ENCODE data around the gene TSPAN33.
"Not testable (repeated sequence)": the region's sequence is repeated elsewhere in the genome, so short reads cannot be mapped to it uniquely, and the experiment has no call there.

Gene TSPAN33

DNA sequence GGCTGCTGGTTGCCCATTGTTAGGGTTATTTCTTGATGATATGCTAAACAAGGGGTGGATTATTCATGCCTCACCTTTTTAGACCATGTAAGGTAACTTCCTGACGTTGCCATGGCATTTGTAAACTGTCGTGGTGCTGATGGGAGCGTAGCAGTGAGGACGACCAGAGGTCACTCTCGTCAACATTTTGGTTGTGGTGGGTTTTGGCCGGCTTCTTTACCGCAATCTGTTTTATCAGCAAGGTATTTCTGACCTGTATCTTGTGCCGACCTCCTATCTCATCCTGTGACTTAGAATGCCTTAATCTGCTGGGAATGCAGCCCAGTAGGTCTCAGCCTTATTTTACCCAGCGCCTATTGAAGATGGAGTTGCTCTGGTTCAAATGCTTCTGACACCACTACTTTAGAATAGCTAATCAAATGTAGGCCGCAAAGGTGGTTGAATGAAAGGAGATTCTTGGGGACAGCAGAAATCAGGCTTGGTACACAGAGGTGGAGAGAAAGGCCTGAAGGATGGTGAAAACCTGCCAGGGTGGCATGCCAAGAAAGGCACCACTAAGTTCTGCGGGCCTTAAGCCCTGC lies 26.0 kb downstream of the TSPAN33 start:
- no peak for DNase-seq (ENCODE audit: low spot score)

DNA sequence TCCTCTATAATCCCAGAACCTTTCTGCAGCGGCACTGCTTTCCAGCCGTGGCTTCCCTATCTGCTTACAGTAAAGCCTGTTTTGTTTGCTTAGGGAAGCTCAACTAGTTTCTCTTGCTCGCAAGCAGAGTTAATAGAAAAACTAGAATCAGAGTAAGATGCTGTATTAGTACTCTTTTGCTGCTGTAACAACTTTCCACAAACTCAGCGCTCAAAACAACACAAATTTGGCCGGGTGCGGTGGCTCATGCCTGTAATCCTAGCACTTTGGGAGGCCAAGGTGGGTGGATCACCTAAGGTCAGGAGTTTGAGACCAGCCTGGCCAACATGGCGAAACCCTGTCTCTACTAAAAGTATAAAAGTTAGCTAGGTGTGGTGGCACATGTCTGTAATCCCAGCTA lies 29.4 kb downstream of the TSPAN33 start:
- not testable (repeated sequence) for DNase-seq (ENCODE audit: low spot score)

DNA sequence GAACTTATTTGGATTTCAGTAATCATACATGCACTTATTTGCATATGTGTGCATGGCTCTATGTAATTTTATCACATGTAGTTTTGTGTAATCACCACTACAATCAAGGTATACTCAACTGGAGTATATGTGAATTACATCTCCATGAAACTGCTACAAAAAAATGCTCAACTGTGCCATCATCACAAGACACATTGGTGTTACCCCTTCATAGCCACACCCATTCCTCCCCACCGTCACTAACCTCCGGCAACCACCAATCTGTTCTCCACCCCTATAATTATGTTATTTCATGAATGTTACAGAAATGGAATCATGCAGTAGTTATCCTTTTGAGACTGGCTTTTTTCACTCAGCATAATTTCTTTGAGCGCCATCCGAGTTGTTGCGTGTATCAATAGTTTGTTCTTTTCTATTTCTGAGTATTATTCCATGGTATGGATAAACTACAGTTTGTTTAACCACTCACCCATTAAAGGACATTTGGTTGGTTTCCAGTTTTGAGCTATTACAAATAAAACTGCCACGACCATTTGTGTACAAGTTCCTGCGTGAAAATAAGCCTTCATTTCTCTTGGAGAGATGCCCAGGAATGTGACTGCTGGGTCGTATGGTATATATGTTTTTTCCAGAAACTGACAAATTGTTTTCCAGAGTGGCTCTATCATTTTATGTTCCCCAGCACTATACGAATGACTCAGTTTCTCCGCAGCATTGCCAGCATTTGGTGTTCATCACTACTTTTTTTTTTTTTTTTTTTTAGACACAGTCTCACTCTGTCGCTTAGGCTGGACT lies 32.6 kb downstream of the TSPAN33 start:
- DNase-seq (ENCODE audit: low spot score) = no peak

DNA sequence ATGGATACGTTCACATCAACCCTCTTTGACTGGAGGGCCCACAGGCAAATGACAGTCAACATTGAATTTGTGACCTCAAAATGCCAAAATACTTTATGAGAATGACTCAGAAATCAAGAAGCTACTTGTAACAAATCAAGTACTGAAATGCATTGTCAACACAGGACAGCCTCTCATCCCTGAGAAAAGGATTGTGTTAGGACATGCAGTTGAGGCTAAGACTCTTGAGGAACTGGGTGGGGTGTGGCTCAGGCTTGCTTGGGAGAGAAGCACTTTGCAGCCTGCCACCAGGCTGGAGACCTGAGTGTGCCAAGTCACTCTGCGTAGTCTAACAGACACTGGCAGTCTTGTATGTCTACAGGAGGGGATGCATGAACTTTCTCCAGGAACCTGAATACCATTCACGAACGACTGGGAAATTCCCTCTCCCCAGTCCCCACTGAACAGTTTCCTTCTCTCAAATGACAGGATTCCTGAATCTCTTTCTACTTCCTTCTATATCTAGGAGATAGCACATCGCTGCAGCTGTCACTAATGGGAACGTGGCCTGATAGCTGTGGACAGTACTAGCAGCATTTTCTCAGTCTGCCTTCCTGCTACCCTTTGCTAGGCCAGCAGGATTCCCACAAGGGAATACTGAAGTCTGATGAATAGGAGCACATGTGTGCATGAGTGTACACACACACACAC lies 40.6 kb downstream of the TSPAN33 start:
- no peak for DNase-seq (ENCODE audit: low spot score)

DNA sequence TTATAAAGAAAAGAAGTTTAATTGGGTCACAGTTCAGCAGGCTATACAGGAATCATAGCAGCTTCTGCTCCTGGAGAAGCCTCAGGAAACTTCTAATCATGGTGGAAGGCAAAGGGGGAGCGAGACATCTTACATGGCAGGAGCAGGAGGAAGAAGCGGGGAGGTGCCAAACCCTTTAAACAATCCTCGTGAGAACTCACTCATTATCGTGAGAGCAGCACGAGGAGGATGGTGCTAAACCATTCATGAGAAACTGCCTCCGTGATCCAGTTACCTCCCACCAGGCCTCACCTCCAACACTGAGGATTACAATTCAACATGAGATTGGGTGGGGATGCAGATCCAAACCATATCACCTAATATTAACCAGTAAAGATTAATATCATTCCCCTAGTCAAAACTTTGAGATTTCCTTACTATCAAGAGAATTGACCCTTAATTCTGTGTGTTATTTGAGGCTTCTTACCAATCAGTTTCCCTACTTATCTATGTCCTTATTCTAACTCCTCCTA lies 42.3 kb downstream of the TSPAN33 start:
- no peak for DNase-seq (ENCODE audit: low spot score)

DNA sequence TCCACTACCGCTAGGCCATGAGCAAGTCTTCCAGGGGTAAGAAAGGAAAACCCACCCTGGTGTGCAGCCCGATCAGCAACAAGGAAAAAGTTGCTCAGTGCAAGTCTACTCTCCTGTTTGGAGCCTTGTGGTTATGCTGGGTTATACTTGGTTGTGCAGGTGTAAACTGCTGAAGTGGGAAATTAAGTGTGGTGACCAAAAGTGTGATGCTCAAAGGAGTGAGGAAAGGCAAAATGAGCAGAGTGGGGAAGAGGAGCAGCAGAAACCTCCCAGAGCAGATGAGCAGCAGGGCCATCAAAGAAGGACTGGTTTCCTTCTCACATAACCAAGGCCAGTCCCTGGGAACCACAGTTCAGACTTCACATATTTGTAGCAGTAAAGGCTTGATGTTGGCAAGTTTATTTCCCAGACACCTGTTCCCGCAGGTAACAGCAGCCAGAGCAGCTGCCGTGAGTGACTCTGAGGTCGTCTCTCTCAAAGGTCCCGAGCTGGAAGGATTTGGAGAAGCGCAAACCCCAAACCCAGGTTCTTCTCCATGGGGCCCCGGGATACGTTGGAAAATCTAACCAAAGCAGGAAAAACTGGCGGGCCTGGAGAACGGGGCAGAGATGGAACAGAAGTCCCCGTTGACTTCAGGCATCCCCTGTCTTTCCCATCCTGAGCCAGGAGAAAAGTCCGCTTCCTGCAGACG lies 43.3 kb downstream of the TSPAN33 start:
- no peak for DNase-seq (ENCODE audit: low spot score)

DNA sequence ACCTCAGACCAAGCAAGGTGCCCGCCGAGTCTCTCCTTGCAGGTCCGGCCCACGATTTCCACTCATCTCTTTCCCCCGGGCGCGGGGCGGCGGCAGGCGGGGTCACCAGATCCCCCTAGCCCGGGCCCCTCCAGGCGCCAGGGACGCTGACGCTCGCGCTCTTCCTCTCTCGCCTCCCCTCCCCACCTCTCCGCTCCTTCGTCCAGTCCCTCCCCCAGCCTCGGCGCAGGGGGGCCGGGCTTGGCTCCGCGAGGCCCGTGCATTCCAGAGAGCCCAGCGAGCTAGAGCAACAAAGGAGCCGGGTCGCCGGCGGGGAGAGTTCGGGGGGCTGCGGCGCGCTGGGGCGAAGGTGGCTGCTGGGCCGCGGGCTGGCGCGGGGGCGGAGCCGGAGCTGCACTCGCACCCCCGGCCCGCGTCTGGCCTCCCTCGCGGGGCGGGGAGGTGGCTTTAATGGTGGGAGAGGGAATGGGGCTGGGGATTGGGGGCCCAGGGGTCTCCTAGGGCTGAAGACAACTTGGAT lies 43.9 kb downstream of the TSPAN33 start, which contains the start of gene SMO:
TSS of gene SMO (plus strand) at position 262 of the 520 bp plus-strand sequence. CDS start 519 bp downstream, outside the sequence.
- DNase-seq (ENCODE audit: low spot score) = no peak

DNA sequence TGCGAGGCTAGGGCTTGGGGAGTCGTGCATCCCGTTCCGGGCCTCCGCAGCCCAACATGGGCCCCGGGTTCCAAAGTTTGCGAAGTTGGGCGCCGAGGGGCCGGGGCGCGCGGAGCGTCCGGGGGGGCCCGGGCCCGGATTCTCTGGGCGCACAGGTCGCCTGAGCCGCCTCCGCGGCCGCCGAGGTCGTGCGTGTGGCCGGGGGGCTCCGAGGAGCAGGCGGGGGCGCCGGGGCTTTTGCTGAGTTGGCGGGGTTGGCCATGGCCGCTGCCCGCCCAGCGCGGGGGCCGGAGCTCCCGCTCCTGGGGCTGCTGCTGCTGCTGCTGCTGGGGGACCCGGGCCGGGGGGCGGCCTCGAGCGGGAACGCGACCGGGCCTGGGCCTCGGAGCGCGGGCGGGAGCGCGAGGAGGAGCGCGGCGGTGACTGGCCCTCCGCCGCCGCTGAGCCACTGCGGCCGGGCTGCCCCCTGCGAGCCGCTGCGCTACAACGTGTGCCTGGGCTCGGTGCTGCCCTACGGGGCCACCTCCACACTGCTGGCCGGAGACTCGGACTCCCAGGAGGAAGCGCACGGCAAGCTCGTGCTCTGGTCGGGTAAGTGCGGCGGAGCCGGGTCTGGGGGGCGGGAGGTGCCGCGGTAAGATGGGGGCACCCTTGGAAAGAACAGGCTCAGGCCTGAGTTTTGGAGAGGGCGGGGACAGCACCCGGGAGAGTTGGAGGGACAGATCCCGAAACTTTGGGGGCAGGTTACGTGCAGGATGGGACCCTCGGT lies 44.6 kb downstream of the TSPAN33 start:
- no peak for DNase-seq (ENCODE audit: low spot score)

DNA sequence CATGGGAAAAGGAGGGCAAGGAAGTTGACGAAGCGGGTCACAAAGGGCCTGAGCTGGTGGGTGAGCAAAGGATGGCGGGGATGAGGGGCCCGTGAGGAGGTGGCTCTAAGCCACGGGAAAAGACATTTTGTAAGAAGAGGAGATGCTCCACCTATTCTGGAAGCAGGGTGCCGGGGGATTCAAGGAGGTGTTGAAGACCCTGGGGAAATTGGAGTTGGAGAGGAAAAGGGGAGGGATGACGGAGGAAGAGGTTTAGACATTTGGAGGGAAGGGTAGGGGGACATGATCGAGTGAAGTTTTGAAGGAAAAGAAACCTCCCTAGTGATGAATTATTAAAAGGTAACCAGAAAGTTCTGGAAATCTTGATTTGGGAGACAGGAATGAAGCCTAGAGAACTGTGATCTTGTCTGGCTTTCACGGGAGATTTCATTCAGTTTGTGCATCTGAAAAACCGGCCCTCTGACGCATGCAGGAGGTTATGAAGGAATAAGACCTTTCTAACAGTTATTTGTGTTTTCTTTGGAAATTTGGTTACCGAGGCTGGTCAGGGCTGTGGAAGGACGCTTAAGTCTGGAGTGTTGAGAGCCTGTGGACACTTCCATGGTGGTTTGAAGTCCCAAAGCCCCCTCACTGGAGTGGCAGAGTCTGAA lies 45.3 kb downstream of the TSPAN33 start:
- DNase-seq (ENCODE audit: low spot score) = no peak

DNA sequence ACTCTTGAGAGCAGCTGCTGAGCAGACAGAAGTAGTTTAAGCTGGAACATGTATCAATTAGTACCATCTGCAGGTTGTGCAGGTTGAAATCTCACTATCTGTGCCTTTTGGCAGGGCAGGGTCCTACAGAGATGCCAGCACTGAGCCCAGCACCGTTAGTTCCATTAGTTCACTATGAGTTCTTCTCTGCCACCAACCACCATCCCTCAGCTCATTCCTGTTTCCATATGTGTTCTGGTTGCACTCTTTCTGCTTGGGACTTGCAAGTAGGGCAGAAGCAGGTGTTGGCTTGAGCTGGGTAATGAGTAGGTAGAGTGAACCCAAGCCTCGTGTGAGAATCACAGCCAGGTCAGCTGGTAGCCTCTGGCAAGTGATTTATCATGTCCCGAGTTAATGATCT lies 46.8 kb downstream of the TSPAN33 start:
- no peak for DNase-seq (ENCODE audit: low spot score)

DNA sequence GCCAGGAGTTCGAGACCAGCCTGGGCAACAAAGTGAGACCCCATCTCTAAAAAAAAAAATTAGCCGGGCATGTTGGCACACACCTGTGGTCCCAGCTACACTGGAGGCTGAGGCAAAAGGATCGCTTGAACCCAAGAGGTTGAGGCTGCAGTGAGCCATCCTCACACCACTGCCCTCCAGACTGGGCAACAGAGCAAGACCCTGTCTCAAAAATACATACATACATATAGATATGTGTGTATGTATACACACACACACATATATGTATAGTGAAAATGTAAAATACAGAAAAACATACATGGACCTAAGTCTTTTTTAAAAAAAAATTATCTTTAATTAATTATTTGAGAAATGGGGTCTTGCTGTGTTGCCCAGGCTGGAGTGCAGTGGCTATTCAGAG lies 49.4 kb downstream of the TSPAN33 start:
- DNase-seq (ENCODE audit: low spot score) = no peak

DNA sequence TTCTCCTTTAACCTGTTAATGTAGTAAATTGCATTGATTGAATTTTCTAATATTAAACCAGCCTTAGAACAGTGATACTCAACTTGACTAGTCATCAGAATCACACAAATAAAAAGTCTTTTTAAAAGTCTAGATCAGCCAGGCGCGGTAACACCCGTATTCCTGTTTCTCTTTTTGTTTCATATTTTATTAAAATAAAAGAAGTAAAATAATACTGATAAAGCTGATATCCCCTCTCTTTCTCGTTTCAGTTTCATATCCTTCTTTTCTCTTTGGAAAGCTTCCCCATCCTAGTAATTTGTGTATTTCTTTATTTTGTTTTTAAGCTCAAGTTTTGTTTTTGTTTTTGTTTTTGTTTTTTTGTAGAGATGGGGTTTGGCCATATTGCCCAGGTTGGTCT lies 53.3 kb downstream of the TSPAN33 start:
- no peak for DNase-seq (ENCODE audit: low spot score)

DNA sequence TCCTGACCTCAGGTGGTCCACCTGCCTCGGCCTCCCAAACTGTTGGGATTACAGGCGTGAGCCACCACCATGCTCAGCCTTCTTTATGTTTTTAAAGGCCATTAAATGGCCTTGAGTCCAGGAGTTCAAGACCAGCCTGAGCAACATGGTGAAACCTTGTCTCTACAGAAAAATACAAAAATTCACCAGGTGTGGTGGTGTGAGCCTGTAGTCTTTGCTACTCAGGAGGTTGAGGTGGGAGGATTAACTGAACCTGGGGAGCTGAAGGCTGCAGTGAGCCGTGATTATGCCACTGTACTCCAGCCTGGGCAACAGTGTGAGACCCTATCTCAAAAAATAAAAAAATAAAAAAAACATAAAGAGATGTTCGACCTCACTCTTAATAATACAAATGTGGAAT lies 54.9 kb downstream of the TSPAN33 start:
- no peak for DNase-seq (ENCODE audit: low spot score)

DNA sequence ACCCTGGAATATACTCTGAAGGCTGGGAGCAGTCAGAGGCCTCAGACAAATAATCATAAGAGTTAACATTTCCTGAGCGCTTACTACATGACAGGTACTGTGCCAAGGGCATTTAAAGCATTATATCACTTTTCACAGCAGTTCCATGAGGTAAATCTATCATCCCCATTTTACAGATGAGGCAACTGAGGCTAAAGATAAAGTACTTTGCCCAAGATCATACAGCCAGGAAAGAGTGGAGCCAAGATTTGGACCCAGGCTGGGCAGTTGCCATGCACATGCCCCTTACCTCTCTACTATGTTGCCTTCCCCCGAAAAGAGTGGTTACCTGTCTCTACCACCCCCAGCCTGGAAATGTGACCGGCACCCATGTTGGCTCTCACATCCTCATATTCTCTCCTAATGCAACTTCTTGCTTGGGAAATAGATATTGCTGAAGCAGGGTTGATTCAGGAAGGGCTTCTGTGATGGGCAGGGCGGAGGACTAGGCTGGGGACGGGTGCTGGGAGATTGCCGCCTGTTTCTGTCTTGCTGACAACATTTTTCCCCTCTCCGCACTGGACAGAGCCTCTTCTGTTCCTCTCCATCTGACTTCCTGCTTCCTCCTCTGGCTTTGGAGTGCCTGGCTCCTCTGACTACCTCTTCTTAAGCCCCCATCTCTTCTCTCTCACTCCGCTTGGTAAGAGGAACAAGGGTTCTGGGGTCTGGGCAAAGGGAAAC lies 57.7 kb downstream of the TSPAN33 start:
- DNase-seq (ENCODE audit: low spot score) = no peak

DNA sequence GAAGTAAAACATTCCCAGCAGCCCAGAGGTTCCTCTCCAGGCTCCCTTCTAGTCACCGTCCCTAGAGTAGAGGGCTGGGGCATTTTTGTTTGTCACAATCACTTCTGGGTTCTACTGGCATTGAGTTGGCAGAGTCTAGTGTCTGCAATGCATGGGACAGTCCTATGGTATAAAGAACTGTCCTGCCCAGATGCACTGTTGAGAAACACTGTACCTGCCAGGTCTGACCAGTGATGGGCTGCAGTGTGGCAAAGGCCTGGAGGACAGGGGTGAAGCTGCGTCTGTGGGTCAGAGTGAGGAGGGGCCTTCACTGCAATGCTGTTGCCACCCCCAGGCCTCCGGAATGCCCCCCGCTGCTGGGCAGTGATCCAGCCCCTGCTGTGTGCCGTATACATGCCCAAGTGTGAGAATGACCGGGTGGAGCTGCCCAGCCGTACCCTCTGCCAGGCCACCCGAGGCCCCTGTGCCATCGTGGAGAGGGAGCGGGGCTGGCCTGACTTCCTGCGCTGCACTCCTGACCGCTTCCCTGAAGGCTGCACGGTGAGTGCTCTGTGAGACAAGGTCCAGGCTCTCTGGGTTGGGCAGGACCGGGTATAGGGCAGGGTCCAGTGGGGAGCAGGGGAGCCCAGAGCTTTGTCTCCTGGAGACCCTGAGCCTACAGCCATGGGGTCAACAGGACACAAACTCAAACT lies 58.7 kb downstream of the TSPAN33 start:
- no peak for DNase-seq (ENCODE audit: low spot score)

DNA sequence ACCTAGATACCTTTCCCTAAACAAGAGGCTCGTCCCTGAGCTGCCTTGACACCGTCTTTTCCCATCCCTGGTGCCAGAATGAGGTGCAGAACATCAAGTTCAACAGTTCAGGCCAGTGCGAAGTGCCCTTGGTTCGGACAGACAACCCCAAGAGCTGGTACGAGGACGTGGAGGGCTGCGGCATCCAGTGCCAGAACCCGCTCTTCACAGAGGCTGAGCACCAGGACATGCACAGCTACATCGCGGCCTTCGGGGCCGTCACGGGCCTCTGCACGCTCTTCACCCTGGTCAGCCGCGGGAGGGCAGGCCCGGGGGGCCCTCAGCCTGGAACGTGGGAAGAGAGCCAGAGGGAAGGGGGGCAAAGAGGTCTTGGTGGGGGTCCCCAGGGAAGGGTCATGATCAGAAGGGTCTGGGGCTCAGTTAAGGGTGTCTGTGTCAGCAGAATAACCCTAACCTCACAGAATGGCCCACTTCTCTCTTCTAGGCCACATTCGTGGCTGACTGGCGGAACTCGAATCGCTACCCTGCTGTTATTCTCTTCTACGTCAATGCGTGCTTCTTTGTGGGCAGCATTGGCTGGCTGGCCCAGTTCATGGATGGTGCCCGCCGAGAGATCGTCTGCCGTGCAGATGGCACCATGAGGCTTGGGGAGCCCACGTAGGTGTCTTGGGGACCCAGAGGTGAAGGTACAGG lies 60.8 kb downstream of the TSPAN33 start:
- no peak for DNase-seq (ENCODE audit: low spot score)

DNA sequence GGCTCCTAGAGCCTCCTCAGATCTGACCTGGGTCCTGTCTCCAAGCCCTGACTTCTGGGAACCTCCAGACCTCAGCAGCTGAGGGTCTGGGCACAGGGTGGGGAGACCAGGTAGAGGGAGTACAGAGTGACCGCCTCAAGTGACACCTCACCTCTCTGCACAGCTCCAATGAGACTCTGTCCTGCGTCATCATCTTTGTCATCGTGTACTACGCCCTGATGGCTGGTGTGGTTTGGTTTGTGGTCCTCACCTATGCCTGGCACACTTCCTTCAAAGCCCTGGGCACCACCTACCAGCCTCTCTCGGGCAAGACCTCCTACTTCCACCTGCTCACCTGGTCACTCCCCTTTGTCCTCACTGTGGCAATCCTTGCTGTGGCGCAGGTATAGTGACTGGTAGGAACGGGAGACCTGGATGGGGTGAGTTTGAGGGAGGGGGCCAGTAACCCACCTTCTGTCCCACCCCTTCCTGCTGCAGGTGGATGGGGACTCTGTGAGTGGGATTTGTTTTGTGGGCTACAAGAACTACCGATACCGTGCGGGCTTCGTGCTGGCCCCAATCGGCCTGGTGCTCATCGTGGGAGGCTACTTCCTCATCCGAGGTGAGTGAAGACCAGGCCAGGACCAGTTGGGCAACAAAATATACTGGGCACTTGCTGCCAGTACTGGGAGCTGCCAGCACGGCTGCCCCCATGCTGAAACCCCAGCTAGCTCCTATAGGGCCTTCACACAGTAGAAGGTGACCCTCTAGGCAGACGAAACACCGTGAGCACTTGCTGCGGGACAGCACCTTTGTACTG lies 61.7 kb downstream of the TSPAN33 start:
- DNase-seq (ENCODE audit: low spot score) = no peak

DNA sequence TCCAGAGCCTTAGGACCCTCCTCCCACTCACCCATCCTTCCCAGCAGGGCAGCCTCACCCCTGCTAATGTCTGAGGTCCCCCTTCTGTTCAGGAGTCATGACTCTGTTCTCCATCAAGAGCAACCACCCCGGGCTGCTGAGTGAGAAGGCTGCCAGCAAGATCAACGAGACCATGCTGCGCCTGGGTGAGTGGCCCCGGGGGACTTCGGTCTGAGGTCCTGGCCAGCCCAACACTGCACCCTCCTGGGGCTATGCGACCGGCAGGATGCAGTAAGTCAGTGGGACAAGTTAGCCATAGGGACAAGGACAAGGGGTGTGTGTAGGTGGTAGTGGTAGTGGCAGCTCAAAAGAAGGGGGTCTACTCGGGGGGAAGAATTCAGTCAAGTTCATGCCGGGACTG lies 64.2 kb downstream of the TSPAN33 start:
- no peak for DNase-seq (ENCODE audit: low spot score)

All from CD4-positive, alpha-beta T cell treated with Interleukin-2 at 100 ng/mL for 4 hours (primary cell).